Right lobe of liver (tissue), 4 donors: ENCODE results near the gene CD47.

ENCODE experiments used
- POLR2A ChIP-seq: fragments of 450-650 bp; IDR thresholded peaks from one replicate; pipeline ENCODE4 v1.6.1; 2017; ENCODE audit warnings: antibody characterized with exemption, mild to moderate bottlenecking
- TF ChIP-seq, protein P1 (sequence below), 4 donors: fragments of 200-600 bp in 3 of 4; fragments of 450-650 bp in 1 of 4; IDR thresholded peaks; one replicate each; pipeline versions ENCODE4 v1.5.1 to v1.8.0; 2016 to 2022; ENCODE audit warnings: antibody characterized with exemption in 4 of 4, mild to moderate bottlenecking in 2 of 4
- donor health status: DM: no; HTN: no; CAD: no.
- donor health status: DM: no; HTN: no; CAD: no.
- donor health status: DM: no; HTN: yes; CAD: no.

DNA sequence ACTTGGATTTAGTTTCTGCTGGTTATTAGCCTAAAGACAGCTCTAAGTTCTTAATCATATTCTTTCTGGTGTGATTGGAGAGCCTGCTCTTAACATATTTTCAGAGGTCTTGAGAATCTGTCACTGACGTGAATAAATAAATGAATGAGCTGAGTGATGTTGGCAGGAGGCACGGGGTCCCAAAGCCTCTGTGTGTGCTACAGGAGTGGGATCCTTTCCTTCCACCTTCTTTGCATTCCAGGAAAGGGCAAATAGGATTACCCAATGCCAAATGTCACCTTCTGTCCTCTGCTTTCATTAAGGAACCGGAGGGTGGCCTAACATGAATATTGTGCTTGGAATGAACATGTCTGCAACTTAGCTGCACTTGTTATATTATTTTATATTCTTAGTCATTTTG lies 53.1 kb downstream of the CD47 start:
- TF ChIP-seq, protein P1, sequence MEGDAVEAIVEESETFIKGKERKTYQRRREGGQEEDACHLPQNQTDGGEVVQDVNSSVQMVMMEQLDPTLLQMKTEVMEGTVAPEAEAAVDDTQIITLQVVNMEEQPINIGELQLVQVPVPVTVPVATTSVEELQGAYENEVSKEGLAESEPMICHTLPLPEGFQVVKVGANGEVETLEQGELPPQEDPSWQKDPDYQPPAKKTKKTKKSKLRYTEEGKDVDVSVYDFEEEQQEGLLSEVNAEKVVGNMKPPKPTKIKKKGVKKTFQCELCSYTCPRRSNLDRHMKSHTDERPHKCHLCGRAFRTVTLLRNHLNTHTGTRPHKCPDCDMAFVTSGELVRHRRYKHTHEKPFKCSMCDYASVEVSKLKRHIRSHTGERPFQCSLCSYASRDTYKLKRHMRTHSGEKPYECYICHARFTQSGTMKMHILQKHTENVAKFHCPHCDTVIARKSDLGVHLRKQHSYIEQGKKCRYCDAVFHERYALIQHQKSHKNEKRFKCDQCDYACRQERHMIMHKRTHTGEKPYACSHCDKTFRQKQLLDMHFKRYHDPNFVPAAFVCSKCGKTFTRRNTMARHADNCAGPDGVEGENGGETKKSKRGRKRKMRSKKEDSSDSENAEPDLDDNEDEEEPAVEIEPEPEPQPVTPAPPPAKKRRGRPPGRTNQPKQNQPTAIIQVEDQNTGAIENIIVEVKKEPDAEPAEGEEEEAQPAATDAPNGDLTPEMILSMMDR (IDR thresholded peaks at IDR 0.05): no peak
- TF ChIP-seq POLR2A: no peak
